ENCODE results near the gene C22orf42.

DNA sequence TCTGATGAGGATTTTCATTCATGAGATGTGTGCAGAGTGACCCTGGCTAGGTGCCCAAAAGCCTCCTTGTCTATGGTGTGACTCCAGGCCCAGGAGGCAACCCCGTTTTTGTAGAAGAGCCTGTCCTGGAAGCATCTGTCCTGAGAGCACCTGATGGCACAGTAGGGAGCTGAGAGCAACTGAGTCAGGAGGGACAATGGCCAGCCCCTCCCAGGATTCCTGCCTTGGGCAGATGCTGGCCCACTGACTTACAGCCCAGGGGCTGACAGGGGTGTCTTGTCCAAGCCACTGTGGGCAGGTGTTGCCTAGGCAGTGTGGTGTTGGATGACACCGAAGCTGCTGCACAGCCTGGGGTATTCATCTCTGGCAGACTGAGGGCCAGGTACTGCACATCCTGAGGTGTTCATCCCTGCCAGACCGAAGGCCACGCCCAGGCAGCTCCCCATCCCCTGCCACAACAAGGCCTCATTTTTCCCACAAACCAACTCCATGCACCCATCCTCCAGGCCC is 48.9 kb upstream of the C22orf42 start:
- TF ChIP-seq, protein P1, sequence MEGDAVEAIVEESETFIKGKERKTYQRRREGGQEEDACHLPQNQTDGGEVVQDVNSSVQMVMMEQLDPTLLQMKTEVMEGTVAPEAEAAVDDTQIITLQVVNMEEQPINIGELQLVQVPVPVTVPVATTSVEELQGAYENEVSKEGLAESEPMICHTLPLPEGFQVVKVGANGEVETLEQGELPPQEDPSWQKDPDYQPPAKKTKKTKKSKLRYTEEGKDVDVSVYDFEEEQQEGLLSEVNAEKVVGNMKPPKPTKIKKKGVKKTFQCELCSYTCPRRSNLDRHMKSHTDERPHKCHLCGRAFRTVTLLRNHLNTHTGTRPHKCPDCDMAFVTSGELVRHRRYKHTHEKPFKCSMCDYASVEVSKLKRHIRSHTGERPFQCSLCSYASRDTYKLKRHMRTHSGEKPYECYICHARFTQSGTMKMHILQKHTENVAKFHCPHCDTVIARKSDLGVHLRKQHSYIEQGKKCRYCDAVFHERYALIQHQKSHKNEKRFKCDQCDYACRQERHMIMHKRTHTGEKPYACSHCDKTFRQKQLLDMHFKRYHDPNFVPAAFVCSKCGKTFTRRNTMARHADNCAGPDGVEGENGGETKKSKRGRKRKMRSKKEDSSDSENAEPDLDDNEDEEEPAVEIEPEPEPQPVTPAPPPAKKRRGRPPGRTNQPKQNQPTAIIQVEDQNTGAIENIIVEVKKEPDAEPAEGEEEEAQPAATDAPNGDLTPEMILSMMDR (IDR thresholded peaks at IDR 0.05): no peak
- TF ChIP-seq EZH2 (IDR thresholded peaks at IDR 0.05; ENCODE audit: borderline replicate concordance, insufficient read depth, low read depth, low read length, poor library complexity, severe bottlenecking): no peak
